Spleen (tissue), 11 donors: ENCODE data around the gene PIK3R6. TPM values are rescaled to one million over a fixed set of nuclear protein-coding genes. Genes with fewer than 3 reads are reported as not detected.

Source experiments
- DNase-seq: peaks from one replicate; pipeline ENCODE4 v3.0.0-alpha.2; 2020
- H3K27ac ChIP-seq, 8 donors: fragments of 200-600 bp; sonication (generic) in 7 of 8; 1 replicate in 4 of 8; 2 replicates in 4 of 8; pipeline versions ENCODE4 v1.5.0 to v1.8.0; 2016 to 2021; ENCODE audit warnings: inconsistent platforms in 4 of 8, mild to moderate bottlenecking in 4 of 8, moderate library complexity in 1 of 8
- H3K27me3 ChIP-seq, 7 donors: fragments of 200-600 bp; sonication (generic) in 6 of 7; replicated peaks in 1 of 7; 1 replicate in 4 of 7; 2 replicates in 3 of 7; pipeline versions ENCODE4 v1.5.0 to v1.8.0; 2016 to 2021; ENCODE audit warnings: inconsistent platforms in 3 of 7, mild to moderate bottlenecking in 1 of 7
- H3K36me3 ChIP-seq, 6 donors: fragments of 200-600 bp; sonication (generic) in 5 of 6; 1 replicate in 4 of 6; 2 replicates in 2 of 6; pipeline versions ENCODE4 v1.5.0 to v1.8.0; 2016 to 2021; ENCODE audit warnings: inconsistent platforms in 2 of 6
- H3K4me1 ChIP-seq, 6 donors: fragments of 200-600 bp; sonication (generic) in 5 of 6; 1 replicate in 3 of 6; 2 replicates in 3 of 6; pipeline versions ENCODE4 v1.5.0 to v1.8.0; 2016 to 2021; ENCODE audit warnings: inconsistent platforms in 3 of 6
- H3K4me3 ChIP-seq, 8 donors: fragments of 200-600 bp; sonication (generic) in 7 of 8; 1 replicate in 4 of 8; 2 replicates in 4 of 8; pipeline versions ENCODE4 v1.5.0 to v1.8.0; 2016 to 2021; ENCODE audit warnings: inconsistent platforms in 4 of 8, mild to moderate bottlenecking in 4 of 8, moderate library complexity in 2 of 8
- H3K9me3 ChIP-seq, 8 donors: fragments of 200-600 bp; sonication (generic) in 7 of 8; 1 replicate in 4 of 8; 2 replicates in 4 of 8; pipeline versions ENCODE4 v1.5.0 to v1.8.0; 2016 to 2021; ENCODE audit warnings: inconsistent platforms in 4 of 8
- CTCF ChIP-seq, 11 experiments: fragments of 200-600 bp in 7 of 11; fragments of 450-650 bp in 4 of 11; sonication (generic) in 4 of 11; IDR thresholded peaks in 8 of 11; conservative IDR thresholded peaks in 3 of 11; 1 replicate in 7 of 11; 2 replicates in 4 of 11; pipeline versions ENCODE4 v1.4.0 to v1.8.0; 2016 to 2021; ENCODE audit warnings: antibody characterized with exemption in 11 of 11, inconsistent platforms in 4 of 11, mild to moderate bottlenecking in 1 of 11
- POLR2A ChIP-seq, 3 donors: fragments of 450-650 bp; IDR thresholded peaks; one replicate each; pipeline ENCODE4 v1.5.1; 2017; ENCODE audit warnings: antibody characterized with exemption in 3 of 3, mild to moderate bottlenecking in 1 of 3
- POLR2AphosphoS5 ChIP-seq, 3 donors: sonication (generic); formaldehyde crosslinking; IDR thresholded peaks; one replicate each; pipeline ENCODE4 v1.5.1; 2017; ENCODE audit warnings: antibody characterized with exemption in 3 of 3
- WGBS, 5 donors: extraction: QIAGEN DNeasy Blood & Tissue Kit in 3 of 5; methylation state at CpG; one replicate each; pipeline versions ENCODE4 v1.1.5 to v1.1.7; 2013 to 2018; 5-methylcytosine and 5-hydroxymethylcytosine counted together
- intact Hi-C: fragments of 100-400 bp; cut with DNase I; formaldehyde crosslinking; loops from one replicate; pipeline ENCODE4 v1.15.0; 2023; ENCODE audit warnings: low total_unique reads
- polyA plus RNA-seq, 3 donors: library from polyadenylated mRNA; stranded (reverse); fragments of 200-250 nt; gene quantifications; one replicate each; pipeline ENCODE4 v1.2.1, GENCODE V29; 2013
- total RNA-seq, 7 donors: library from RNA; depleted of rRNA in 3 of 7; stranded (reverse); fragments of >200 nt in 3 of 7; fragmentation: NEBNext Ultra II Directional in 4 of 7; extraction: Animal tissue kit (Norgen Biotek cat#: 25700) in 4 of 7; gene quantifications; one replicate each; pipeline versions ENCODE4 v1.1.0 to v1.2.1, GENCODE V29; 2016 to 2021
- donor health status: healthy with polysubstance abuse.
- donor health status: DM: no; HTN: no; CAD: no; lungs with moderate emphysema.
- donor health status: DM: no; HTN: no; CAD: no.
- donor health status: Bipolar disorder and iron deficiency.
- donor health status: healthy.
- donor health status: DM: no; HTN: no; CAD: no.
- donor health status: DM: yes; HTN: yes; CAD: no.

PIK3R6 gene
- total and polyA plus RNA-seq, 10 donors: 1.3 to 9.6 (median 6.5) TPM

- TF ChIP-seq POLR2A (IDR thresholded peaks at IDR 0.05) (no peak), CTCF (IDR thresholded peaks at IDR 0.05 in 8 of 11, conservative IDR thresholded peaks at IDR 0.05 in 3 of 11) (no peak), POLR2AphosphoS5 (IDR thresholded peaks at IDR 0.05) (no peak)
- intact Hi-C loops: no loop called here
- no peak for DNase-seq
- Histone ChIP-seq H3K36me3 (peaks cover 0 to 7% (median 0%) of the 10 kb centered on the region in 6 donors), H3K4me3 (no peak overlapping the region), H3K4me1 (peaks cover 0 to 4% (median 0%) of the 10 kb centered on the region in 6 donors), H3K9me3 (peaks cover 0 to 11% (median 8%) of the 10 kb centered on the region in 8 donors), H3K27me3 (peaks cover 0 to 22% (median 0%) of the 10 kb centered on the region in 7 donors), H3K27ac (no peak overlapping the region)
- WGBS, 5 donors: 84 to 94% (median 92%) methylated on average over 12 to 16 of the region's 16 CpGs
These were observed 38.2 kb downstream of the PIK3R6 start for GRCh38 chr17:8829036-8829941.

GRCh38 chr17:8828517-8828875 lies 39.0 kb downstream of the PIK3R6 start:
- no peak for DNase-seq
- Histone ChIP-seq H3K27me3 (peaks cover 0 to 21% (median 0%) of the 10 kb centered on the region in 7 donors), H3K4me3 (no peak overlapping the region), H3K4me1 (peaks cover 0 to 4% (median 0%) of the 10 kb centered on the region in 6 donors), H3K27ac (no peak overlapping the region), H3K36me3 (peaks cover 0 to 4% (median 0%) of the 10 kb centered on the region in 6 donors), H3K9me3 (peaks cover 0 to 17% (median 11%) of the 10 kb centered on the region in 8 donors)
- intact Hi-C loops: no loop called here
- 87 to 95% (median 93%) methylated on average over 12 to 20 of the region's 20 CpGs for WGBS, 5 donors
- TF ChIP-seq POLR2A (IDR thresholded peaks at IDR 0.05): no peak
- no peak for TF ChIP-seq CTCF (IDR thresholded peaks at IDR 0.05 in 8 of 11, conservative IDR thresholded peaks at IDR 0.05 in 3 of 11)
- no peak for TF ChIP-seq POLR2AphosphoS5 (IDR thresholded peaks at IDR 0.05)

- WGBS, 5 donors: 77 to 87% (median 80%) methylated on average over 19 of the region's 19 CpGs
- Histone ChIP-seq H3K36me3 (peaks cover 0 to 16% (median 0%) of the 10 kb centered on the region in 6 donors), H3K27ac (no peak overlapping the region), H3K9me3 (peaks cover 0 to 17% (median 11%) of the 10 kb centered on the region in 8 donors), H3K4me1 (peaks cover 0 to 4% (median 0%) of the 10 kb centered on the region in 6 donors), H3K27me3 (peaks cover 0 to 12% (median 0%) of the 10 kb centered on the region in 7 donors), H3K4me3 (no peak overlapping the region)
- TF ChIP-seq POLR2A (IDR thresholded peaks at IDR 0.05) (no peak), CTCF (IDR thresholded peaks at IDR 0.05 in 8 of 11, conservative IDR thresholded peaks at IDR 0.05 in 3 of 11) (no peak), POLR2AphosphoS5 (IDR thresholded peaks at IDR 0.05) (no peak)
- intact Hi-C loops: no loop called here
- no peak for DNase-seq
These were observed 40.6 kb downstream of the PIK3R6 start for GRCh38 chr17:8826808-8827435.

- H3K27me3 ChIP-seq: peaks cover 0 to 12% (median 0%) of the 10 kb centered on the region in 7 donors
- H3K4me1 ChIP-seq: peaks cover 0 to 4% (median 0%) of the 10 kb centered on the region in 6 donors
- TF ChIP-seq POLR2AphosphoS5 (IDR thresholded peaks at IDR 0.05) (no peak), CTCF (IDR thresholded peaks at IDR 0.05 in 8 of 11, conservative IDR thresholded peaks at IDR 0.05 in 3 of 11) (no peak), POLR2A (IDR thresholded peaks at IDR 0.05) (no peak)
- DNase-seq: no peak
- 41 to 58% (median 57%) methylated on average over 2 of the region's 2 CpGs for WGBS, 5 donors
- intact Hi-C loops: no loop called here
- no peak overlapping the region for H3K4me3 ChIP-seq
- H3K27ac ChIP-seq: no peak overlapping the region
- H3K36me3 ChIP-seq: peaks cover 0 to 22% (median 0%) of the 10 kb centered on the region in 6 donors
- H3K9me3 ChIP-seq: peaks cover 0 to 17% (median 11%) of the 10 kb centered on the region in 8 donors
These were observed 41.7 kb downstream of the PIK3R6 start for GRCh38 chr17:8825802-8826201.
